ENCODE measurements around the gene RASIP1.
"Not testable (repeated sequence)": the region's sequence is repeated elsewhere in the genome, so short reads cannot be mapped to it uniquely, and the experiment has no call there.

Gene RASIP1

GRCh38 chr19:48768994-48769713 is 28.7 kb upstream of the RASIP1 start:
- Histone ChIP-seq H2AFZ (ENCODE audit: low read depth, low read length) (no peak overlapping the region), H3K4me1 (ENCODE audit: control insufficient read depth, insufficient read depth, low read depth, low read length) (peaks cover 5% of the 10 kb centered on the region), H4K91ac (ENCODE audit: low read length) (no peak overlapping the region), H2BK12ac (ENCODE audit: low read length in 2 of 2) (no peak overlapping the region), H3K4me3 (ENCODE audit: insufficient read depth in 1 of 2, low read depth in 1 of 2, low read length in 2 of 2) (no peak overlapping the region), H2BK5ac (ENCODE audit: low read depth, low read length, poor library complexity, severe bottlenecking) (peak overlapping the region; percentile 44), H3K9ac (ENCODE audit: low read length) (no peak overlapping the region), H3K4me2 (ENCODE audit: low read length, poor library complexity, severe bottlenecking) (no peak overlapping the region), H3K36me3 (ENCODE audit: control insufficient read depth in 1 of 2, insufficient read depth in 2 of 2, low read depth in 1 of 2, low read length in 2 of 2) (no peaks in the 10 kb centered on the region), H2AK5ac (ENCODE audit: low read length, severe bottlenecking) (no peak overlapping the region), H2BK15ac (ENCODE audit: low read depth, poor library complexity, severe bottlenecking) (no peak overlapping the region), H3K27me3 (ENCODE audit: control insufficient read depth in 1 of 2, insufficient read depth in 1 of 2, low read length in 2 of 2) (peaks cover 6 to 25% of the 10 kb centered on the region in 2 experiments), H3K9me3 (ENCODE audit: control insufficient read depth, low read length) (no peaks in the 10 kb centered on the region), H3K79me1 (replicated peaks; ENCODE audit: low read length, poor library complexity, severe bottlenecking) (no peaks in the 10 kb centered on the region), H2BK120ac (ENCODE audit: low read depth, low read length) (no peak overlapping the region), H3K23ac (ENCODE audit: low read length in 2 of 2) (no peak overlapping the region), H3K4ac (ENCODE audit: low read depth in 1 of 2, low read length in 2 of 2) (no peak overlapping the region), H3K18ac (ENCODE audit: low read depth in 1 of 2, low read length in 2 of 2) (no peak overlapping the region), H4K8ac (ENCODE audit: low read length) (no peak overlapping the region), H3K14ac (ENCODE audit: low read length in 2 of 2) (no peak overlapping the region), H3K27ac (ENCODE audit: low read length, poor library complexity, severe bottlenecking) (peak overlapping the region; percentile 57)
- WGBS: 87% methylated on average over 9 of the region's 11 CpGs
- DNase-seq: no peak

- not testable (repeated sequence) for H2AFZ ChIP-seq (ENCODE audit: low read depth, low read length); H3K27ac ChIP-seq (ENCODE audit: low read length, poor library complexity, severe bottlenecking); H3K4ac ChIP-seq (ENCODE audit: low read depth in 1 of 2, low read length in 2 of 2); H3K79me1 ChIP-seq (replicated peaks; ENCODE audit: low read length, poor library complexity, severe bottlenecking); H2BK120ac ChIP-seq (ENCODE audit: low read depth, low read length); H4K8ac ChIP-seq (ENCODE audit: low read length); H2BK5ac ChIP-seq (ENCODE audit: low read depth, low read length, poor library complexity, severe bottlenecking); H3K18ac ChIP-seq (ENCODE audit: low read depth in 1 of 2, low read length in 2 of 2); H3K23ac ChIP-seq (ENCODE audit: low read length in 2 of 2); H2BK12ac ChIP-seq (ENCODE audit: low read length in 2 of 2); H3K9me3 ChIP-seq (ENCODE audit: control insufficient read depth, low read length); H2BK15ac ChIP-seq (ENCODE audit: low read depth, poor library complexity, severe bottlenecking); H3K4me3 ChIP-seq (ENCODE audit: insufficient read depth in 1 of 2, low read depth in 1 of 2, low read length in 2 of 2); H3K9ac ChIP-seq (ENCODE audit: low read length); H3K4me1 ChIP-seq (ENCODE audit: control insufficient read depth, insufficient read depth, low read depth, low read length); DNase-seq; H4K91ac ChIP-seq (ENCODE audit: low read length); H3K4me2 ChIP-seq (ENCODE audit: low read length, poor library complexity, severe bottlenecking); H3K14ac ChIP-seq (ENCODE audit: low read length in 2 of 2); H3K36me3 ChIP-seq (ENCODE audit: control insufficient read depth in 1 of 2, insufficient read depth in 2 of 2, low read depth in 1 of 2, low read length in 2 of 2); H2AK5ac ChIP-seq (ENCODE audit: low read length, severe bottlenecking)
- 66% methylated on average over 2 of the region's 6 CpGs for WGBS
- peaks cover 7 to 32% of the 10 kb centered on the region in 2 experiments for H3K27me3 ChIP-seq (ENCODE audit: control insufficient read depth in 1 of 2, insufficient read depth in 1 of 2, low read length in 2 of 2)
Measured at GRCh38 chr19:48768171-48768753, 27.9 kb upstream of the RASIP1 start.

GRCh38 chr19:48765816-48766215 is 25.4 kb upstream of the RASIP1 start:
- H4K91ac ChIP-seq (ENCODE audit: low read length); H3K14ac ChIP-seq (ENCODE audit: low read length in 2 of 2); H3K9ac ChIP-seq (ENCODE audit: low read length); H2BK120ac ChIP-seq (ENCODE audit: low read depth, low read length); H2BK12ac ChIP-seq (ENCODE audit: low read length in 2 of 2); H3K4me3 ChIP-seq (ENCODE audit: insufficient read depth in 1 of 2, low read depth in 1 of 2, low read length in 2 of 2); H3K4me1 ChIP-seq (ENCODE audit: control insufficient read depth, insufficient read depth, low read depth, low read length); H3K4me2 ChIP-seq (ENCODE audit: low read length, poor library complexity, severe bottlenecking); H3K9me3 ChIP-seq (ENCODE audit: control insufficient read depth, low read length); H2BK15ac ChIP-seq (ENCODE audit: low read depth, poor library complexity, severe bottlenecking); H3K23ac ChIP-seq (ENCODE audit: low read length in 2 of 2); H2AFZ ChIP-seq (ENCODE audit: low read depth, low read length); H3K27ac ChIP-seq (ENCODE audit: low read length, poor library complexity, severe bottlenecking); H3K18ac ChIP-seq (ENCODE audit: low read depth in 1 of 2, low read length in 2 of 2); H2AK5ac ChIP-seq (ENCODE audit: low read length, severe bottlenecking); H2BK5ac ChIP-seq (ENCODE audit: low read depth, low read length, poor library complexity, severe bottlenecking); H4K8ac ChIP-seq (ENCODE audit: low read length); H3K79me1 ChIP-seq (replicated peaks; ENCODE audit: low read length, poor library complexity, severe bottlenecking); H3K36me3 ChIP-seq (ENCODE audit: control insufficient read depth in 1 of 2, insufficient read depth in 2 of 2, low read depth in 1 of 2, low read length in 2 of 2); DNase-seq; H3K4ac ChIP-seq (ENCODE audit: low read depth in 1 of 2, low read length in 2 of 2): not testable (repeated sequence)
- 92% methylated on average over 1 of the region's 5 CpGs for WGBS
- H3K27me3 ChIP-seq (ENCODE audit: control insufficient read depth in 1 of 2, insufficient read depth in 1 of 2, low read length in 2 of 2): peaks cover 30 to 56% of the 10 kb centered on the region in 2 experiments

- Histone ChIP-seq H3K4ac (ENCODE audit: low read depth in 1 of 2, low read length in 2 of 2) (no peak overlapping the region), H3K4me1 (ENCODE audit: control insufficient read depth, insufficient read depth, low read depth, low read length) (no peaks in the 10 kb centered on the region), H2BK12ac (ENCODE audit: low read length in 2 of 2) (no peak overlapping the region), H3K9me3 (ENCODE audit: control insufficient read depth, low read length) (no peaks in the 10 kb centered on the region), H4K8ac (ENCODE audit: low read length) (no peak overlapping the region), H3K36me3 (ENCODE audit: control insufficient read depth in 1 of 2, insufficient read depth in 2 of 2, low read depth in 1 of 2, low read length in 2 of 2) (no peaks in the 10 kb centered on the region), H3K27me3 (ENCODE audit: control insufficient read depth in 1 of 2, insufficient read depth in 1 of 2, low read length in 2 of 2) (peaks cover 38 to 59% of the 10 kb centered on the region in 2 experiments), H2AK5ac (ENCODE audit: low read length, severe bottlenecking) (no peak overlapping the region), H2BK120ac (ENCODE audit: low read depth, low read length) (no peak overlapping the region), H4K91ac (ENCODE audit: low read length) (no peak overlapping the region), H3K14ac (ENCODE audit: low read length in 2 of 2) (no peak overlapping the region), H2BK15ac (ENCODE audit: low read depth, poor library complexity, severe bottlenecking) (no peak overlapping the region), H3K79me1 (replicated peaks; ENCODE audit: low read length, poor library complexity, severe bottlenecking) (no peaks in the 10 kb centered on the region), H3K23ac (ENCODE audit: low read length in 2 of 2) (no peak overlapping the region), H3K9ac (ENCODE audit: low read length) (no peak overlapping the region), H3K4me3 (ENCODE audit: insufficient read depth in 1 of 2, low read depth in 1 of 2, low read length in 2 of 2) (no peak overlapping the region), H3K4me2 (ENCODE audit: low read length, poor library complexity, severe bottlenecking) (no peak overlapping the region), H2AFZ (ENCODE audit: low read depth, low read length) (no peak overlapping the region), H3K27ac (ENCODE audit: low read length, poor library complexity, severe bottlenecking) (no peak overlapping the region), H3K18ac (ENCODE audit: low read depth in 1 of 2, low read length in 2 of 2) (no peak overlapping the region), H2BK5ac (ENCODE audit: low read depth, low read length, poor library complexity, severe bottlenecking) (no peak overlapping the region)
- no peak for DNase-seq
- WGBS: 84% methylated on average over 16 of the region's 16 CpGs
Measured at GRCh38 chr19:48760504-48761205, 20.2 kb upstream of the RASIP1 start.
